ENCODE results near the gene GATA5.

- TF ChIP-seq POLR2AphosphoS5 (IDR thresholded peaks at IDR 0.05; ENCODE audit: low read depth, low read length) (no peak), TAF1 (IDR thresholded peaks at IDR 0.05; ENCODE audit: borderline replicate concordance, insufficient read depth, low read length) (no peak), SIN3A (IDR thresholded peaks at IDR 0.05; ENCODE audit: borderline replicate concordance, insufficient read depth, low read length) (no peak), FOXP2 (optimal IDR thresholded peaks at IDR 0.05; ENCODE audit: borderline replicate concordance, extremely low read depth, extremely low read length, insufficient read depth) (no peak)
- TF ChIP-seq, protein P1, sequence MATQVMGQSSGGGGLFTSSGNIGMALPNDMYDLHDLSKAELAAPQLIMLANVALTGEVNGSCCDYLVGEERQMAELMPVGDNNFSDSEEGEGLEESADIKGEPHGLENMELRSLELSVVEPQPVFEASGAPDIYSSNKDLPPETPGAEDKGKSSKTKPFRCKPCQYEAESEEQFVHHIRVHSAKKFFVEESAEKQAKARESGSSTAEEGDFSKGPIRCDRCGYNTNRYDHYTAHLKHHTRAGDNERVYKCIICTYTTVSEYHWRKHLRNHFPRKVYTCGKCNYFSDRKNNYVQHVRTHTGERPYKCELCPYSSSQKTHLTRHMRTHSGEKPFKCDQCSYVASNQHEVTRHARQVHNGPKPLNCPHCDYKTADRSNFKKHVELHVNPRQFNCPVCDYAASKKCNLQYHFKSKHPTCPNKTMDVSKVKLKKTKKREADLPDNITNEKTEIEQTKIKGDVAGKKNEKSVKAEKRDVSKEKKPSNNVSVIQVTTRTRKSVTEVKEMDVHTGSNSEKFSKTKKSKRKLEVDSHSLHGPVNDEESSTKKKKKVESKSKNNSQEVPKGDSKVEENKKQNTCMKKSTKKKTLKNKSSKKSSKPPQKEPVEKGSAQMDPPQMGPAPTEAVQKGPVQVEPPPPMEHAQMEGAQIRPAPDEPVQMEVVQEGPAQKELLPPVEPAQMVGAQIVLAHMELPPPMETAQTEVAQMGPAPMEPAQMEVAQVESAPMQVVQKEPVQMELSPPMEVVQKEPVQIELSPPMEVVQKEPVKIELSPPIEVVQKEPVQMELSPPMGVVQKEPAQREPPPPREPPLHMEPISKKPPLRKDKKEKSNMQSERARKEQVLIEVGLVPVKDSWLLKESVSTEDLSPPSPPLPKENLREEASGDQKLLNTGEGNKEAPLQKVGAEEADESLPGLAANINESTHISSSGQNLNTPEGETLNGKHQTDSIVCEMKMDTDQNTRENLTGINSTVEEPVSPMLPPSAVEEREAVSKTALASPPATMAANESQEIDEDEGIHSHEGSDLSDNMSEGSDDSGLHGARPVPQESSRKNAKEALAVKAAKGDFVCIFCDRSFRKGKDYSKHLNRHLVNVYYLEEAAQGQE (IDR thresholded peaks at IDR 0.05; ENCODE audit: insufficient read depth in 1 of 2, low read depth in 2 of 2, low read length in 2 of 2) = no peak
These were observed 54.1 kb downstream of the GATA5 start for GRCh38 chr20:62421716-62421990.
